Femur (tissue), 1 donor: Measurements from ENCODE around the gene MACROH2A1.

Source experiments
- DNase-seq: peaks from one replicate; pipeline ENCODE4 v3.0.0-alpha.2; 2017

Gene MACROH2A1

DNA sequence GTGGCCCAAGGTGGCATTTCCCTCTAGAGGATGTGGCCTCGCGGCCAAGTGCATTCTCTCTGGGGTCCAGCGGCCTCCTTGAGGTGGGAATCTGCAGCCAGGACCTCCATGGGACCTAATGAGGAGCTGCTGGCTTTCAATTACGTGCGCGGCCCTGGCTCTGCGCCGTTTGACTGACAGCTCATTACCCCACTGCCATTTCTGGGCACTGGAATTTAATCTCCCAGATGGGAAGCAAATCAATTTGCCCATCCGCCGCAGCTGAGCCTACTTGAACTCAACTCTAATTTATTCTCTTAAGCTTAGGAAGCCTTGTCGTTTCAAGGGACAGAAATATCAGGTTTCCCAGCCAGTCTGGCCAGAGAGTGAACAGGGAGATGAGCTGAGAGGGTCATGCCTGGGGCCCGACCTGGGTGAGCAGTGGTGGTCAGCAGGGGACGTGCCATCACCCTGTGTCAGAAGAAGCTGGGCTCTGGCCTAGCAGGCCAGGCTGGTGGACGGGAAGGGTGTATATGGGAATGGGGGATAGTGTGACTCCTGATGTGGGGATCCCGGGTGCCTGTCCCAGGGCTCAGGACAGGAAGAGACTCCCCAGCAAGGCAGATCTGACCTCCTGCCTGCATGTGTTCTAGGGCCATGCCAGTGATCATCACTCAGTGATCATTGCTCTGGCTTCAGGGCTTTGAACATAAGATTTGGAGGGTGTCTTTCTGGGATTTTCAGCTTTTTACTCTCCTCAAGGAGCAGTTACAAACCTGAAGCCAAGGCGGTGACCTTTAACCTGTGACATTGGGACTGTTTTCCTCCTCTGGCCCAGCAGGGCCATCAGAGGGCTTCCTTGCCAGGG, 69.7 kb downstream of the MACROH2A1 start:
- DNase-seq = no peak

DNA sequence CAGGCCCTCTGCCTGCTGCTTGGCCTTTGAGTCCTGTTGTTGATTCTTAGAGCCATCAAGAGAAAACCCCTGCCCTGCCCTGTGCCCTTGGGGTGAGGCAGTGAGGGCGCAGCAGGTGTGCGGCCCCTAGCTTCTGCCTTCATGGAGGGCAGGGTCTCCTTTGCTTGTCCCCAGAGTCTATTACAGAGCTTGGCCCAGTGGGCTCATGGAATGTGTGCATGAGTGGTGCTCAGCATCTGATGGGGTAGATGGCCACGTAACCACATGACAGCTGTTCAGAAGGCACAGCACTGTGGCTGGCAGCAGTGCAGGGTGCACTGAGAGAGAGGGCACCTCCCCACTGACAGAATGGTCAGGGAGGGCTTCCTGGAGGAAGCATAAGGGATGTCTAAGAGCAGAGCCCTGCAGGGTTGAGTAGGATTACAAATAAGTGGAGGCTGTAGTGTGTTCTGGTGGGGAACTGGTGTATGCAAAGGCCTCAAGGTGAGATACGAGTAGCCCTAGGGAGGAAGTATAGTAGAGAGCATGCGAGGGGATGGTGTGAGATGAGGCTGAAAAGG, 70.8 kb downstream of the MACROH2A1 start:
- no peak for DNase-seq

- peak; percentile 46 for DNase-seq
These were observed 71.5 kb downstream of the MACROH2A1 start for GRCh38 chr5:135327429-135328127.

DNA sequence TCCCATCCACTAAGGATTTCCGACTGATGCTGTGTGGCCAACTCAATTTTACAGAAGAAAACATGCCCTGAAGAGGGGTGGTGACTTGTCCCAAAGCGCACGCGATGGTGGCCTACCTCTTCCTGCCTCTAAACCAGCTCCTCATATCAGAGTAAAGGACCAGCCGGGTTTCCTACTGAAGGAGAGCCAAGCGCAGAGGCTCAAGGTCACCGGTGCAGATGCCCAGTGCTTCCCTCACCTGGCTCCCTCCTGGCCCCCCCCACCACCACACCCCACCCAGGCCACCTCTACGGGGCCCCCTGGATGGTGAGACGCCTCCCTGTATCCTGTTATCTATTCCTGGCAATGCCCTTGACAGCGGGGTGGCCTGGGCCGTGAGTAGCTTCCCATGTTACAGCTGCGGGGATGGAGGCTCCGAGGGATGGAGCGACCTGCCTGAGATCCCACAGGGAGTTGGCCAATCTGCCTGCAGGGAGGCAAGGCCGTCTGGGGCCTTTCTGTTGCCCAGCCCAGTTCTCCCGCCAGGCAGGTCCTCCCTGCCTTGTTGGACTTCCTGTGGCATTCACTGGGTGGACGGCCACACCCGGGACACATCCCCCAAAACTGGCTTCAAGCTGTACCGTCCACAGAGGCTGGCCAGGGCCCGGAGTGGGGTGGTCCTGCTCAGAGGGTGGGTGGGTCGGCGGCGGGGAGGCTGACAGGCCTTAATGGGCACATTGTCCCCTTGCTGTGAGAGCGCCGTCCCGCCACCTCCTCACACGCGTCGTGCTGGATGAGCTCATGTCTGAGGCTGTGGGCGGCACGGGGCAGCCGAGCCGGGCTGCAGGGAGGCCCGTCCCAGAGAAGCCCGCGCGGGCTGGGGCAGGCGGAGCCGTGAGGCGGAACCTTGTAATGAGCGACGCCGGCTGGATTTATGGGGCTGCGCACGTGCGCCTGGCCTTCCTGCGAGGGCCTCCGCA, 72.5 kb downstream of the MACROH2A1 start:
- peak; percentile 50 for DNase-seq

GRCh38 chr5:135324897-135325650, 74.0 kb downstream of the MACROH2A1 start:
- no peak for DNase-seq

- DNase-seq = no peak
These were observed 74.9 kb downstream of the MACROH2A1 start for GRCh38 chr5:135324160-135324559.

- DNase-seq = no peak
These were observed 75.3 kb downstream of the MACROH2A1 start for GRCh38 chr5:135323701-135324132.

- DNase-seq = peak; percentile 5
These were observed 75.8 kb downstream of the MACROH2A1 start for GRCh38 chr5:135323227-135323626.

DNA sequence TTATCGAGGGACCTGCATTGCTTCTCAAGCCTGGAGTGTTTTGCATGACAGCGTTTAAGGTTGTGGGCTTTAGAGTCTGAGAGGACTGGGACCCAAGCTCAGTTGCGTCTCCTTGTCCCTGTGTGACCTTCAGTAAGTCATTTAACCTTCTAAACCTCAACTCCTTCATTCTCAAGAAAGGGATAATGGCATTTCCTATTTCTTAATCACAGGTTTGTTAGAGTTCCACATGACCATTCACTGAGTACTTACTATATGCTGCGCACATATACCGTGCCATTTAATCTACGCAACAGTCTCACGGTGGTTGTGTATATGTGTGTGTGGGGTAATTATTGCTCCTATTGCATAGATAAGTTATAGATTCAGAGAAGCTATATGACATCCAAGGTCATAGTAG, 76.3 kb downstream of the MACROH2A1 start:
- no peak for DNase-seq

GRCh38 chr5:135322271-135322670, 76.8 kb downstream of the MACROH2A1 start:
- DNase-seq = no peak

DNA sequence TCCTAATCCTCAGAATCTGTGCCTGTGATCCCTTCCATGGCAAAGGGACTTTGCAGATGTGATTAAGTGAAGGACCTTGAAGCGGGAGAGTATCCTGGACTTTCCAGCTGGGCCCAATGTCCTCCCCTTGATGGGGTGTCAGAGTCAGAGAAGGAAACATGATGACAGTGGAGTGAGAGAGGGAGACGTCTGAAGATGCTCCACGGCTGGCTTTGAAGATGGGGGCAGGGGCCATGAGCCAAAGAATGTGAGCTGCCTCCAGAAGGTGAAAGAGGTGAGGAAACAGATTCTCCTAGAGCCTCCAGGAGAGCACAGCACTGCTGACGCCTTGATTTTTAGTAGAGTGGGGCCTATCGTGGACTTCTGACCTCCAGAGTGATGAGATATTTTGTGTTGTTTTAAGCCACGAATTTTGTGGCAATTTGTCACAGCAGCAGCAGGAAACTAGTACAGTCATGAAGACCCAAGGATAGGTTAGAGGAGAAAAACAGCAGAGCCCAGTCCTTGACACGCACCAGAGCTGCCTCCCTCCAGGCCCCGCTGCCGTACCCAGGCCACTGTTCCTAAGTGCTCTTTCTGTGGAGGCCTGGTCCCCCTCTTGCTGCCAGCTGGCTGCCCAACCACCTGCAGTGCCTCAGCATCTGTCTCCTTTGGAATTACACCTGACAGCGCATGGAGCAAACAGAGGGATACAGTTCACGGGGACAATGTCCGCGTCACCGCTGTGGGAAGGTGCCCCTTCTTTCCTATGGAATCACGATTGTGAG, 78.1 kb downstream of the MACROH2A1 start:
- peak; percentile 3 for DNase-seq

GRCh38 chr5:135319928-135320606, 79.0 kb downstream of the MACROH2A1 start:
- DNase-seq = peak; percentile 1

- peak; percentile 8 for DNase-seq
These were observed 79.6 kb downstream of the MACROH2A1 start for GRCh38 chr5:135319458-135319857.

DNA sequence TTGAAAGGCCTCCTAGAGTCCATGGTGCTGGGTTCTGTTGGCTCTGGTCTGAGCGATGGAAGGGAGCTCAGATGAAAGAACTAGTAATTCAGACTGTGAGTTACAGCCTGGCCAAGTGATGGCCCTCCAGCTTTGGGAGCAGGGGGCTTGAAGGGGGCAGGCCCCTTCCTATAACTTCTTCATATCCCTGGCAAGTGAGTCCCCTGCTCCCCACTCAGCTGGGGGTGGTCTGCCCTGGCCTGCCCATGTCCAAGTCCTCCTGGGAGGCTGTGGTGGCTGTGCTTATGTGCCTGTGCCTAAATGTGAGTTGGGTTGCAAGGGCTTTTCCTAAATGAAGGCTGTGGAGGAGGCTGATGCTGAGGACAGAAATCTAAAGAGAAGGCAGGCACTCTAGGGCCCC, 80.1 kb downstream of the MACROH2A1 start:
- DNase-seq = peak; percentile 2

- DNase-seq = peak; percentile 3
These were observed 81.0 kb downstream of the MACROH2A1 start for GRCh38 chr5:135318037-135318436.

- peak; percentile 2 for DNase-seq
These were observed 81.7 kb downstream of the MACROH2A1 start for GRCh38 chr5:135317286-135317685.

GRCh38 chr5:135315386-135315785, 83.6 kb downstream of the MACROH2A1 start:
- no peak for DNase-seq

DNA sequence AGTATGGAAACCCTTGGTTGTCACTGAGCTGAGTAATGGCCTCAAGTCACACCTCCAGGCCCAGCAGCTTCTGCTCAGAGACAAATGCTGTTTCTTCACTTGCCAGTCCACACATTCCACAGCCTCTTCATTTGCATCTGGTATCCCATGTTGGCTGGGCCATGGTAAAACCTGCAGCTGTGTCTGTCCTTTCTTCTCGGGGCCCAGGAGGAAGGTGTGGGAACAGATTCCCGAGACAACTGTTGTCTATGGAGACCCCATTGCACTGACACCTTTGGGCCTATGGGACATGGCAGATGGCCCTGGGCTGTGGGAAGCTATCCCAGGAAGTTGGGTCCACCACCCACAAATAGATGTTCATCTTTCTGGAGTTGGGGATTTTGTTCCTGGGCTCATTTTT, 85.1 kb downstream of the MACROH2A1 start:
- DNase-seq = no peak

DNA sequence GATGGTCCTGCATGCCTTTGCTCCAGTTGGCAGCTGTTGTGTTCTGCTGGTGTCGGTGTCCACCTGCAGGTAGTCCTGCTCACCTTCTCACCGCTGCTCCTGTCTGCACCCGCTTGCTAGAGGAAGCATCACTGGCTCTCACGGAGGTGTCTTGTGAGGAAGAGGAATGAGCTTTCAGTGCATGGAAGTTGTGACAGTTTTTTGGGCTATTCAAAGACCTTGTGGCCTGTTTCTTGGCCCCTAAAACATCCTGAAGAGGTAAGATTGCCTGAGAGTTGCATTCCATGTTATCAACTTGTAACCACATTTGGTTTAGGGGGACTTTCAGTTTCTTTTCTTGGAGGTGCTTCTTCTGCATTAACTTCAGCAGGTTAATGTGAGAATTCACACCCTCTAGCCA, 85.6 kb downstream of the MACROH2A1 start:
- no peak for DNase-seq

- no peak for DNase-seq
These were observed 86.6 kb downstream of the MACROH2A1 start for GRCh38 chr5:135312255-135312935.
